LHCN-M2 (cell line): ENCODE results near the gene MAML2. TPM values are rescaled to one million over a fixed set of nuclear protein-coding genes. Genes with fewer than 3 reads are reported as not detected.
"Not testable (repeated sequence)": the region's sequence is repeated elsewhere in the genome, so short reads cannot be mapped to it uniquely, and the experiment has no call there.

Experiments used
- DNase-seq: peaks from one replicate; pipeline ENCODE4 v3.0.0-alpha.2; 2012; ENCODE audit warnings: low read depth
- total RNA-seq: library from RNA; depleted of rRNA; stranded (reverse); fragments of >200 nt; gene quantifications from 2 replicates; pipeline ENCODE4 v1.2.3, GENCODE V29; 2014

MAML2 gene
- total RNA-seq, 1 experiment from 2014 or later: 12.1 TPM

DNA sequence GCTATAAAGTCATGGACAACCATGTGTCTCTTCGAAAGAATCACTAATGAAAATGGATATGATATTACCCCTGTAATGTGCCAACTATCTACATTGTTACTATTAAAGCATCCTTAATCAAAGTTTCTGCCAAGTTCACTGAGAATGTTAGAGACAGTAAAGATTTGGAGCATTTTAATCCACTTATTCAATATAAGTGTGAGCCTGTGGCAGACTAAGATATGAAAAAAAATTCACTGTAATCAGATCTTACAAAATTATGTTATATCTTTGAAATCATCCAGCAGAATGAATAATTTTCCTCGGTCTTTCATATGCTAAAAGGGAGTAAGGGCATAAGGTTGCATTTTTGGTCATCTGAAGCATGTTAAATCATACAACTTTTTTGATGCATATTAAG, 49.9 kb downstream of the MAML2 start:
- no peak for DNase-seq

DNA sequence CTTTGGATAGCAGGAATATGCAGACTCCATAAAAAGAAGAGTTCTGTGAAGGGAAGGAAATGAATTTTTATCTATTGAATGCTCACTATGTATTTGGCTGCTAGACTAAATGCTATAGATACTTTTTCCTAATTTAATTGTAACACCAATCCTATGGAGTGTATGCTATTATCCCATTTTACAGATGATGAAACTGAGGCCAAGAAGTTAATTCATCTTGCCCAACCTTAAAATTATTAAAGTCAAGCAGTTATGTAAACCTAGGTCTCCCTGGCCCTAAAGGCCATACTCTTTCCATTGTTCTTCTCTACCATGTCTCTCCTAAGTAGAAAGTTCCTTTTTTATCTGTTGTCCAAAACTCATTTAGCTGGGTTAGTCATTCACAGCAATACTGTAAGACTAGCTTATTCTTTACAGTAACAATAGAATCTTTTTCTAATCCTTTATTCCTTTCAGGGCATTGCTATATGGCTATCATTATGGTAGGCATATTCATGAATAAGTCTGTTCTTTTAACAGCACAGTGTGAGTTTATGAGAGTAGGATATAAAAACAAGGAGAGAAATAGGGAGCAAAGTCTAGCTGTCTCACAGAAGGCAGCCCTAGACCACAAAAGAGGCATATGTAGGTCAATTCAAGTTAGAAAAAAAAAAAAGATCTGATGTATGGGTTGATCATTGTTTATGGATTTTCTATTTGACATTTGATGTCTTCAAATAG, 50.5 kb downstream of the MAML2 start:
- no peak for DNase-seq

DNA sequence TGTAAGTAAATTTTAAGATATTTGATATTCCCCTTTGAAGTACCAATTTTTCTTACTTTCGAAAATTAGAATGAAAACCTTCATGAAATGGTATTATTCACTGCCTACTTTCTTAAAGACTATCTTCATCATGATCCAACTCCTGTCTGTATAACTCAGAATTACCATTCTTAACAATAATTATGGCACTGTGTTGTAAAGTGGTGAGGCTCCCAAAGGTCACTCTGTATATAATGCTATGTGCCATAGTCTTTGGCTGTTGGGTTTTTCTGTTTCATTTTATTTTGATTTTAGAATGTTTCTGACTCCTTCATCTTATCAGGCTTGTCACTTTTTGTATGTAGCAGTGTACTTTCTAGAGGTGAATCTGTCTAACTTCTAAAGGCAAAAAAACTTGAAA, 52.4 kb downstream of the MAML2 start:
- no peak for DNase-seq

DNA sequence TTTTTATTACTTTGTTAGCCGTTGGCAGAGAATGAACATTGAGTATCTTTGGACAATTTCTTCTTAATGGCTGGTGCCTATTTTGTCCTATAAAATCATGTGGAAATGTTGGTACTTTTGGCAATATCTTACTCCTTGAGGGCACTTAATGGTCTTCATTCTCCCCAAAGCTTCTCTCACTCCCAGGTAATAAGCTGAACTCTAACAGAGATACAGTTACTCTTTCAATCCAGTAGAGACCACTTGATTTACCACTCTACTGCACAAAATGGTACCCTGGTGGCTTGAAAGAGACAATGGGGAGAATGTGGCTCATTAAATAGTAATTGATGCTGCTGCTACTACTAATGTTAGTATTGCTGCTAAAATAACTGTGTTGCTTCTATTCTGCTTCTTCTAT, 53.0 kb downstream of the MAML2 start:
- DNase-seq: no peak

DNA sequence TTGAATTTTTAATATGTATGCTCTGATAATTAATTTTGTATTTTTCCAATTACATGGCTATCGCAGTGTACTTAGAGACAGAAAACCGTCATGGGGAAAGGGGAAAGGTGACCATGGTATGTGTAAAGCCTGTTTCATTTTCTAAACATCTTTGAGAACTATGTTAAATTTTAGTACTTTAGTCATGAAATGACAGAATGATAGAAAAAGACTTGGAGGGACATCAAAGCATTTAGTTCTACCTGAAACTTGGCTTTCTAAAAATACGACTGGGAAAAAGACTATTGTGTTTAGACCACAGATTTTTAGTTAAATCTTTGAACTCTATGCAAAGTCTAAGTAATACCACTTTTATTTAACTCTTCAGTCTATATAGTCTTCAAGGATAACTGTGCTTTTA, 54.1 kb downstream of the MAML2 start:
- DNase-seq: no peak

DNA sequence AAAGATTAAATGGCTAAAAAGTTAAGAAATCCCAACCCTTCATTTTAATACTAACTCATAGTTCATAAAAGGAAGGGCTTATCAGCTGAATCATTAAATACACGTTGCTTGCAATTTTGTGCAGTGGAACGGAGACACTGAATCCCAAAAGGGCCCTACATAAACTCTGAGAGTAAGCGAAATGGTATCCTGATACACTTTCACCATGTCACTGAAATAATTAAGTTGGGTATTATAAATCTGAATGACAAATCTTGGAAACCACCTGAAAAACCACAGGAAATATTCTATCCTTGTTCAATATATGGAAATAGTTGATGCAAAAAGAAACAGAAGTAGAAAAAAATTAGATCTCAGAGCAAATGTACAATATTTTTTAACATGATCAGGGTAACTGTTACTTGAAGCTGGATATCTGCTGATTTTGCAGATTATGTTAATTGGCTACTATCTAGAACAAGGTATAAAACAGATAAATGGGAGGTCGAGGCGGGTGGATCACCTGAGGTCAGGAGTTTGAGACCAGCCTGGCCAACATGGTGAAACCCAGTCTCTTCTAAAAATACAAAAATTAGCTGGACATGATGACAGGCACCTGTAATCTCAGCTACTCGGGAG, 55.1 kb downstream of the MAML2 start:
- DNase-seq: no peak

DNA sequence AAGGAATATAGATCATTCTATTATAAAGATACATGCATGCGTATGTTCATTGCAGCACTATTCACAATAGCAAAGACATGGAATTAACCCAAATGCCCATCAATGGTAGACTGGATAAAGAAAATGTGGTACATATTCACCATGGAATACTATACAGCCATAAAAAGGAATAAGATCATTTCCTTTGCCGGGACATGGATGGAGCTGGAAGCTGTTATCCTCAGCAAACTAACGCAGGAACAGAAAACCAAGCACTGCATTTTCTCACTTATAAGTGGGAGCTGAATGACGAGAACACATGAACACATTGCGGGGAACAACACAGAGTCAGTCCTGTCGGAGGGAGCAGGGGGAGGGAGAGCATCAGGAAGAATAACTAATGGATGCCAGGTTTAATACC, 57.0 kb downstream of the MAML2 start:
- DNase-seq: not testable (repeated sequence)

DNA sequence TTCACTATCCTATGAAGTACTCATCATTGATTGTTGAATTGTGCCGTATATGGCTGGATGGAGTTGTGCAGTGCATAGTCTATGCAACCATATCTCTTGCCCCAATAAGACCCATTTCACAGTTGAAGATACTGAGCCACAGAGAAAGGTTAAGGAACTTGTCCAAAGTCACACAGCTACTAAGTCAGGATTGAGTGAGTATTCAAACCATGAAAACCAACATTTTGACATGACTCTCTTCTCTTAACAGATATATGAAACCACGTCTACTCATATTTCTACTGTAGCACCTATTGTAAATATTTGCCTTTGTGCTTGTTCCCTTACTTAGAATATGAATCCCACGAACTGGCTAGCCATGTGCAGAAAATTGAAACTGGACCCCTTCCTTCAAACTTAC, 58.1 kb downstream of the MAML2 start:
- DNase-seq: no peak

DNA sequence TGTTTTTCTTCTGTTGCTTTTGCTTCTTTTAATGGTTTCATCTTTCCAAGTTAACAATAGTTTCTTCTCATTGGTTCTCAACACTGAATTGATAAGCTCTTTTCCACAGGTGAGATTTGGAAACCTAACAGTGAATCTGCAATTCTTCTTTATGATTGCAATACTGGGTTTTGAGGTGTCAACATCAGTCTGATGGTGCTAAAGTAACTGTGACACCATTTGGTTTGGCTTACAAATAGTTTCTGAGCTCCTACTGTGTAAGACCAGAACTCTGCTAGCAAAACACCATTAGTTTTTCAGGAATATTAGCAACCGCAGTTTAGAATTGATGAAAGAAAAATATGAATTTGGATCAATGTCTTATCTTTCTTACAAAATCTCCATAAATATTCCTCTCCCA, 58.6 kb downstream of the MAML2 start:
- DNase-seq: no peak

DNA sequence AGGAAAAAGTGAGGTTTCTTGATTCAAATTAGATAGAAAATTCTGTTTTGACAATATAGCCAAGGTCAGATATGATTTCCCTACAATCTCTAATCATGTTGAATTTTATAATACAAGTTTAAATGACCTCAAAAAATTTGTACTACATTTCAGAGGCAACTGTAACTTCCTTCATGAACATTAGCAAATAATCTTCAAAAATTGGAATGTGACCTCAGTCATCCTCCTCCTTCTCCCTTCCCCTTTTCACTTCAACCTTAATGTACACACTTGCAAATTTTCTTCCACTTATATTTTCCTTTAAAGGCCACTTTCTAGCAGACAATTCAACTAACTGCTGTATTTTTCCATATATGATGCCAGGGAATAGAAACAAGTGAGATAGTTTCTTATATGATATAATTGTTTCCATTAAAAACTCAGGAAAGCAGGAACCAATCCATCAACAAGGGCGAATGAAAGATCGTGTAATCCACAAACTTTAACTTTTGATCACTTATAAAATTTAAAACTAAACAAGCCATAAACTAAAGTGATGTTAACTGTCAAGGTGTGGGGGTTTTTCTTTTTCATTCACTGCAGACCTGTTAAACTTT, 60.3 kb downstream of the MAML2 start:
- no peak for DNase-seq

DNA sequence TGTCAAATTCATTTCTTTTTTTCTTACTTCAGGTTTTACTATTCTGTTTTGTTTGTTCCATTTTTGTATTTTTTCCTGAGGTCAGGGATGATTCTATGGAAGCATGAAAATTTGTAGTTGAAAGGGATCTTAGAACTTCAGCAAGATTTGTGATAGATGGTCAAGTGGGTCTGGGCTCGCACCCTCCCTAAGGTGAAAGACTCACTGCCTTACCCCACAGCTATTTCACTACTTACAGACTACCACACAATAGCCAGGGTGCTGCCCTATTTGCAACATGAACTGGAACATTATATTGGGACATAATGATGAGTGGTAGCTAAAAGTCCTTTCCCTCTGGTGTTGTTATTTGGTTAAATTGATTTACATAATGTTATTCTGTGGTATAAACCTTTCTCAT, 62.6 kb downstream of the MAML2 start:
- no peak for DNase-seq

DNA sequence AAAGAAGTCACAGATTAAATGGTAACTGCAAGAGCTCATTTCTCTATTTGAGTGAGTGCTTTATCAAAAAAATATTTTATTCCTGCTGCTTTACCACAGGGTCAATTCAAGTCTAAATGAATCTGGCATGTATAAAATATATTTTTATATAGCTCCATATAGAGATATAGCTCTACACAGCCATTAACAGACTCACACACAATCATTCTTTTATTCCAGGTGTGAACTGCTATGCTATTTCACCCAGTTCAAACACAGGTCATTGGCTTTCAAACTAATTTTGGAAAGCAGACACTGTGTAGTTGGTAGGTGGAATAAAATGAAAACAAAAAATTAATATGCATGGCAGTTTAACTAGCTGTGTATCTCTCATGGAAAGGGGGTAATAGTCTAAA, 63.1 kb downstream of the MAML2 start:
- DNase-seq: no peak

DNA sequence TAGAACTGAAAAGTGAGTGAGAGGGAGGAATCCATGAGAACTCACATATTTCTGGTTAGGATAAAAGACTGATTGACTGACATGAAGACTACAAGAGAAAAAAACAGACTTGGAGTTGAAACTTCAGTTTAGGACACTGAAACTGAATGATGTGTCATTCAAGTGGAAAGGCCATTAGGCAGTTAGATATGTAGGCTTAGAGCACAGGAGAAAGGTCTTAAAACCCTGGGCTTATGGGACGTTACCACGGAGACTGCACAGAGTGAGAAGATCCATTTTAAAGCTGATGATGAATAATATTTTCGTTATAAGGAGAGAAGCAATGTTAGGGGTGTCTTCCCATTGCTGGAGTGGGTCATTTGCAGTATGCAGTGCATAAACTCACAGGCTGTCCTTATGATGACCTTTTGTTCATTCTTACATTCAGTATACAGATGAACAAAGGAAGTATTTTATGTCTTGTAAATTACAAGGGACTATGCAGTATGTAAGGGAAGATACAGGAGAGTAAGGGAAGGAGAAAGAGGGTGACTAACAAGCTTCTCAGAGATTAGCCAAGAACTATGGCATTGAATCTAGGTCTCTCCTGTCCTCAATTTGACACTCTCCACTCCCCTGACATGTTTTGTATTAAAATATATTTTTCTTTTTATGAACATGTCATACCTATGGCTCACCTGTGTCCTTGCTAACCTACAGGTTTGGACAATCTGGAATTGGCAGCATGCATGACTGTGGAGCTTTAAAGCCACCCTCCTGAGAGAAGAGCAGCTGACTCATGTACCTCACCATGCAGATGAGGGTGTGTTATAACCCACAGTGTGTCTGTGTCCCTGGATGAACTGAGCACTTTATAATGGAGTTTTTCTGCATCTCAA, 63.7 kb downstream of the MAML2 start:
- DNase-seq: peak; percentile 60

DNA sequence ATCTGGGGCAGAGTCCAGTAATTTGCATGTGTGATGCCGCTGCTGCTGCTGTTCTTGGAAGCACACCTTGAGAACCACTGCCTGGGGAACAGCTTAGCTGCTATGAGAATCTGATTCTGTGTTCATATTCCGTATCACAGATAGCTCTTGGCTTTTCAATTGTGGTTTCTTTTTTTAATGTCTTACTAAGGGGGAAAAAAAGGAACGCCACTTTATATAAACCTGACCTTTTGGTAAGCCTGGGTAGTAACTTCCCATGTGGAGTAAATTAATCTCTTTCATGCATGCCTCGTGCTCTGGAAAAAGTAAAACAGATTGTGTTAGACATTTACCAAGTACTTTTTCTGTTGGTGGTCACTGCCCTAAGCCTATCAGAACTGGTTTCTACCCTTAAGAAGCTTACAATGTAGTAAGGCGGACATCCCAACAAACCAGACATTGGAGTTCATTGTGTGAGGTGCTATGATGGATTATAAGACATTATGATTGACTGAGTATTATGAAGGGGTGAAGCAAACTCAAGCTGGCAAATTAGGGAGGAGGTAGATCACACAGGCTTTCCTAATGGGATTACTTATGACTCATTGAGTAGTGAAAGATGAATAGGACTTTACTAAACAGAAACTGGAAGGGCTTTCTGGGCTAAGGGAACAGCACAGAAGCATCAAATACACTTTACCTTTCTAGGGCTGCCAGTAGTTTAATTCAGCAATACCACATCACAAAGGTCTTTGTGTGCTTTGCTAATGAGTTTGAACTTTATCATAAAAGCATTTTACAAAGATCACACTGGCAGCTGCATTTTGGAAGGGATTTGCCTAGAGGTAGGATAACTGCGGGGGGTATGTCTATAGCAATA, 64.7 kb downstream of the MAML2 start:
- no peak for DNase-seq

DNA sequence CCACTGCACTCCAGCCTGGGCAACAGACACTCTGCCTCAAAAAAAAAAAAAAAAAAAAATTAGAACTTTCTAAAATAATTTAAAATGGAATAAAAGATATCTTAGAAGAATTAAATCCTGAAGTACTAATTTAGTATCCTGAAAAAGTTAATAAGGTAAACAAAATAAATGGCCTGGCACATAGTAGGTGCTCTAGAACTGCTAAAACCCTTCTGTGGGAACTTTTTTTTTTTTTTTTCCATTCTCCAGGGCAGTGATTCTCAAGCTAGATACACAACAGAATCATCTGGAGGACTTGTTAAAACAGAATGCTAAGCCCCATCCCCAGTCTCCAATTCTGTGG, 65.3 kb downstream of the MAML2 start:
- DNase-seq: no peak

DNA sequence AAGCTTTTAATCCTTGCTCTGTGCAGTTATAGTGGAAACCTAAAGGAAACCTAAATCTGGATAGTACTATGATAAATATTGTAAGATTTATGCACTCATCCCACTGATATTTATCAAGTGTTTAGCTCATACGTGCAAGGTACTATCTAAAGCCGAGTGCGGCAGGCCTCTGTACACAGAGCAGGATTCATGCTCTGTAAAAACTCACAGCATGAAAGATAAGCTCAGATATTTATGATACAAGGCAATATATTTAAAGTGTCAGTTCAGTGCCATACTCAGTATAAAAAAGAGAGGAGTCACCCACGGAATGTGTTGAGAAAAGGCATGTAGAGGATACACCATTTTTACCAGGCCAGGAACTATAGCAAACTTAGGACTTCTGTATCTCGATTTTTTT, 66.2 kb downstream of the MAML2 start:
- no peak for DNase-seq

DNA sequence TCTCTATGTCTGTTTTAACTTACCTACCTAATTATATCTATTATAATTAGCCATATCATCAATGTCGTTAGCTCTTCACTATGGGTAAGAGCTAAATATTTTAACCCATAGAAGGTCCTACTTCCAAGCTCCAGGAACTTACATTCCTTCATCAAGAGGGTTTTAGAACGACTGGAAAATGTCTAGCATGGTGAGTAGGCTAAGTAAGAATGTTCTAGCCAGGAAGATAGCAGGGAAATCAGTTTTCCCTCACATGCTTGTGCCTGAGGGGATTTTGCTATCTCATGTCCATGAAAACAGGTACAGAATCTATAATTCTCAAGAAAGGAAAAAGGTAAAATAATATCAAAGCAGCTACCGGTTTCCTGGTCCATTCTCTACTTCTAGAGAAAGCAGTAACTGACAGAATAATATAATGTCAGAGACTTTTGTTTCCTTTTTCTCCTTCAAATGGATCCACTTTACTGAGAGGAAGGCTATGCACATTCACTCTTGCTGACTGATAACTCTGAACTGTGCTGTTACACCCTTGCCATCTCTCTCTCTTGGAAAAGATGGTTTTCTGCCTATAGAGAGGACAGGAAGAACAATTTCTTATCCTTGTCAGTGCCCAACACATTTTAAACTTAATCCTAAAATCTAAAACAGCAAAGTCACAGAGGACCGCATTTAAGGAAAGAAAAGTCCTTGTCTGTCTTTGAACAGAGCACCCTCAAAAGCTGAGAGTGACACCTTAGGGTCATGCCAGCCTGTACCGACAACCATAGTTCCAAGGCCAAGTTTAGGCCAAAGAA, 67.0 kb downstream of the MAML2 start:
- DNase-seq: no peak

DNA sequence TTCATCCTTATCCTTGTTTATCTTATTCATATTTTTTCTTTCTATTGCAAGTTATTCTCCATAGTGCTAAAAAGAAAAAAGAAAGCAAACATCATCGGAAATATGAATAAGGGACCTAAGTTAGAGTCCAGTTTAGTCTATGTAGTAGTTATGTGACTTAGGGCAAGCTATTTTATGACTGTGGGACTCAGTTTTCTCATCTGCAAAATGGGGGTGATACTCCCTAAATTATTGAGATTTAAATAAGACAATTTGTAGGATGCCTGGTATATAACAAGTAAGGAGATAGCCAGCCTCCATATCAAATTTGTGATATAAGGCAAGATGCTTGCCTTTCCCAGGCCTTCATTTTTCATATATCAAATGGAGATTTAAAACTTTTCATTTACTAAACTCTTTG, 69.5 kb downstream of the MAML2 start:
- DNase-seq: no peak

DNA sequence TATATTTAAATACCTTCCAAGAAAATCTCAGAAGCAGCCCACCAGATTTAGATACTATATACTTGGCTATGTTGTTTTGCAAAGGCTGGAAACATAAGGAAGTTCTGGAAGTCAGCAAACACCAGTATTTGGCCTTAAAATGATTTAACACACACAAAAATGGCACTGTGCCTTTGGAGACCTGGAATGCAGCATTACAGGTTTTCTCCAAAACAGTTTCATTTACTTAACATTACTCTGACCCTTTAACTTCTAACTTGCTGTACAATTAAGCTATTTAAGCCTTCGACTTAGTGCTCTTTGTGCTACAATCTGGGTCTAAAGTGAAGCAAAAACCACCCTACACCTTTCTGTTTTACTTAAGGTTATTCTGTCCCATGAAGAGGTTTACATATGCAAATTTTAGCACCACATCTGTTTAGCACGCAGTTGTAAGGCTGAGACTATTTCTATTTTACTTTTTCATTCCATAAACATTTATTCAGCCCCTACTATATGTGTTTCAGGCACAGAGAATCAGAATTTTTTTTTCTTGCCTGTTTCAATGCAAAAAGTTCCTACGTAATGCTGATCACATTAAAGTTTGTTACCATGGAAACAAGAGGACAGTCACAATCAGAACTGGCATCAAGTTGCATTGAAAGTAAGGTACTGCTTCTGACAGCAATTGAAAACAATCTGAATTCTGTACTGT, 70.3 kb downstream of the MAML2 start:
- peak; percentile 46 for DNase-seq

DNA sequence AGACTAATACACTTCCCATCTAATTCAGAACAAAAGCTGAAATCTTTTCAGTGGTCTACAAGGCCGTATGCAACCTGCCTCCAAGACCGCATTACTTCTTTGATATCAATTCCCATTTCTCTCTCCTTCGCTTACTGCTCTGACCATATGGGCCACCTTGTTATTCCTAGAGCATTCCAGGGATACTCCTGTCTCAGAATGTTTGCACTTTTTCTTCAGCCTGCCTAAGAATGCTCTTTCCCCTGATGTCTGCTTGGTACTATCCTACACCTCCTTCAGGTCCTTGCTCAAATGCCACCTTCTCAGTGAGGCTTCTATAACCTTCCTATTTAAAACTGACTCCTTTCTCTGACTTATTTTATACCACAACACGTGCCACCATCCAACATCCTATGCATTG, 71.2 kb downstream of the MAML2 start:
- no peak for DNase-seq
